Fibroblast of lung (primary cell): Measurements from ENCODE around the gene ATP9B.

ENCODE experiments used
- CTCF ChIP-seq, 2 donors: IDR thresholded peaks in 1 of 2; conservative IDR thresholded peaks in 1 of 2; 1 replicate in 1 of 2; 2 replicates in 1 of 2; pipeline ENCODE4 v1.5.1; 2011 to 2012; ENCODE audit warnings: low read length in 2 of 2, control low read depth in 1 of 2, inconsistent platforms in 1 of 2, low read depth in 1 of 2, mild to moderate bottlenecking in 1 of 2
- EZH2 ChIP-seq: IDR thresholded peaks from 2 replicates; pipeline ENCODE4 v1.5.1; 2012; ENCODE audit warnings: low read length, control low read depth, mild to moderate bottlenecking; ENCODE audit errors: missing control alignments

GRCh38 chr18:79413901-79414300 lies 344.7 kb downstream of the ATP9B start:
- no peak for TF ChIP-seq CTCF (conservative IDR thresholded peaks at IDR 0.05 in 1 of 2, IDR thresholded peaks at IDR 0.05 in 1 of 2; ENCODE audit: low read depth in 1 of 2, low read length in 2 of 2)
- TF ChIP-seq EZH2: no peak
